ENCODE data around the gene TTLL11.

GRCh38 chr9:121915304-121915625 is 177.8 kb downstream of the TTLL11 start:
- TF ChIP-seq POLR2A (IDR thresholded peaks at IDR 0.05; ENCODE audit: low read length) (no peak), GATA1 (IDR thresholded peaks at IDR 0.05; ENCODE audit: low read depth, low read length) (no peak)
